NCI-H2196 treated with DMSO at 0.1 percent for 48 hours (cell line): ENCODE measurements around the gene PFKFB4.
"Not testable (repeated sequence)": the region's sequence is repeated elsewhere in the genome, so short reads cannot be mapped to it uniquely, and the experiment has no call there.

ENCODE experiments used
- DNase-seq: peaks from one replicate; lab custom pipeline; 2025; ENCODE audit not compliant: unreplicated experiment; lab: John Stamatoyannopoulos, UW

PFKFB4 gene

DNA sequence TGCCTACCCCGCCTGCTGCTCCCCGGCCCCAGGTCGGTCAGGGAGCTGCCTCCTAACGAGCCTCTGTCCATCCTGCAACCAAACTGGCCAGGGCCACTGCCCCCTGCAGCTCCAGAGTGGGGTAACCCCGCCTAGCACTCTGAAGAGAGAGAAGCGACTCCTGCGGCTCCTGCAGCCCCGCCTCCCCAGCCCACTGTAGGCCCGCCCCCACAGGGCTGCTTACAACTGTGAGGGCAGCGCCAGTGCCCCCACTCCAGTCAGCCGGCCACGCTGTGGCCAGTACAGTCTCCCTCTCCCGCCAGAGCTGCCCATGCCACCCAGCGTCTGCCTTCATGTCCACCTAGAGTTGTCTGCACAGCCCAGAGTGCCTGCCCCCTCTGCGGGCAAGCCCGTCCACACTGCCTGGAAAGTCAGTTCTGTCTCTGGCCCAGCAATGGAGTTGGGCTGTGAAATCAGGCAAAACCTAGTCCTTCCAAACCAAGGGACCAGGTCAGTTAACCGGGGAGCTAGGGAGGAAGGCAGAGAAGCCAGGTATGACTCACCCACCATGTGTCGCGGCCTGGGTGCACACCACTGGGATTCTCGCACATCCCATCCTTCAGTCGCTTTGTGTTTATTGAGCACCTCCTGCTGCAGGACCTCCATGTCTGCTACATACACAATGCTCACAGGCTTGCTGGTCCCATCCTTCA lies 4.6 kb upstream of the PFKFB4 start:
- DNase-seq = no peak

DNA sequence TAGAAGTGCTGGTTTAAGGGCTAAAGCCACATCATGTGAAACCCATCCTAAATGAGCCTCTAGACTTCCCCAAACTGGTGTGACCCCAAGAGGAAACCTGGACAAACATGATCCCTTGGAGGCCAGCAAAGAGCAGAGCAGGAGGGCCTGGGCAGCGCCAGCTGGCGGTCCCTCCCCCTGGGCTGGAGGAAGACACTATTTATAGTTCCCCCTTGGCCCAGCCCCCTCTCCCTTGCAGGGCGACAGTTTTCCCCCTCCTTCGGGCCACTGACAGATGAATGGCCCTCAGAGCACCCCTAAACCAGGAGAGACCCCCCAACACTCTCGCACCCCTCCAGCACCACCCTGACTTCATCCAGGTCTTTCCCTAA lies 4.0 kb upstream of the PFKFB4 start:
- no peak for DNase-seq

DNA sequence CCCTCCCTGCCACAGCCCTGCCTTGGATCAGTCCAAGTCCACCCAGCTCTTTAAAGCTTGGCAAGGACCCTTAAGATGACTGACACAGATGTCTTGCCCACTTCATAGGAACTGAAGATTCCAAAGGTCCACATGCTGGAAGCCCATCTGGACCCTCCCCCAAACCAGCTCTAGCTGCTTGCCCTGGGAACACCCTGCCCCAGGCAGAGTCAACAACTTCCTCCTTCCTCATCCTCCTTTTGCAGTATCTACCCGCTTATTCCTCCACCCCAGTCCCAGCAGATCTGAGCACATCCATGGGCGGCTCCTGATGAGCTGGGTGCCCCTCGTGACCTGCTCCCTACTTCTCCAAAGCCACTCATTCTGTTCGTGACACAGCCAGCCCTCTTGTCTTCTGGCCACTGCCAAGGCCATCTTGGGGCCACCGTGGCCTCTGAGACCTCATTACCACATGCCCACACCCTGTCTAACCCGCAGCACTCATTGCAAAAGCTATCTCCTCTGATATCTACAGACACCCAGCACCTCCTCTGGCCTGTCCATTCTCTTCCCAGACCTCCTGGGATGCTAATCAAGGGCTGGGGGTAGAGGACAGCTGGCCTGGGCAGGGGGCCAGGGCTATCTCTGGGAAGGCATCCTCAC lies 2.0 kb upstream of the PFKFB4 start:
- DNase-seq = no peak

DNA sequence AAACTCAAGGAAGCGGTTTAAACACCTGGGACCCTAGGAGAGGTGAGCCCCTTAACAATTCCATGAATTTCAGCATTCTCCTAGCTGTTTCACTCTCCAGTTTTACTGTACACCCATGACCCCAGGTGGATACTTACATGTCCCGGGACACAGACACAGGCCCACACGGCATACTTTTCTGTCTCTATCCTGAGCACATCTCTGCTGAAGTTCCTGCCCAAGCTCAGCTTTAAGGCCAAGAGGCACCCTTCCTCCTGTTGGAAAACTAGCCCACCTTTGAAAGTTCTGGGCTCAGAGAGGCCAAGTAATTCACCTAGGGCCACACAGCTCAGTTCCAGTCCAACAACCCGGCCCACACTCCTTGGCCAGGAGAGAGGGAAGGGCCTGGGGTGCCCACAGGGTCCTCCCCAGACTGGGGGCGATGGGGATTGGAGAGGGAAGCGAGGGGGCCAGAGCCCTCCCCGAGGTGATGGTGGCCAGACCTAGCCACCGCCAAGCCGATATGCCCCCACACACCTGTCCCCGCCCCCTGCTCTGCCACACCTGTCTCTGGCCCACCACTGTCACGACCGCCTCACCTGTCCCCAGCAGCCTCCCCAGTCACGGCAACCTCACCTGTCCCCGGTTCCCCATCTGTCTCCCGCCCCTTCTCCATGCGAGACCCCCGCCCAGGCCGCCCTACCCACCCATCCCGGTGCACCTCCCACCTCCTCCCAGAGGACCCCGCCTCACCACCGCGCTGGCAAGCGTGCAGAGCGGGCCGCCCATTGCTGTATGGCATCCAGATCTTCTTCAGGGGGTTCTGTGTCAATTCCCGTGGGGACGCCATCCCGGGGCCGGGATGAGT lies 431 bp downstream of the PFKFB4 start:
- no peak for DNase-seq

DNA sequence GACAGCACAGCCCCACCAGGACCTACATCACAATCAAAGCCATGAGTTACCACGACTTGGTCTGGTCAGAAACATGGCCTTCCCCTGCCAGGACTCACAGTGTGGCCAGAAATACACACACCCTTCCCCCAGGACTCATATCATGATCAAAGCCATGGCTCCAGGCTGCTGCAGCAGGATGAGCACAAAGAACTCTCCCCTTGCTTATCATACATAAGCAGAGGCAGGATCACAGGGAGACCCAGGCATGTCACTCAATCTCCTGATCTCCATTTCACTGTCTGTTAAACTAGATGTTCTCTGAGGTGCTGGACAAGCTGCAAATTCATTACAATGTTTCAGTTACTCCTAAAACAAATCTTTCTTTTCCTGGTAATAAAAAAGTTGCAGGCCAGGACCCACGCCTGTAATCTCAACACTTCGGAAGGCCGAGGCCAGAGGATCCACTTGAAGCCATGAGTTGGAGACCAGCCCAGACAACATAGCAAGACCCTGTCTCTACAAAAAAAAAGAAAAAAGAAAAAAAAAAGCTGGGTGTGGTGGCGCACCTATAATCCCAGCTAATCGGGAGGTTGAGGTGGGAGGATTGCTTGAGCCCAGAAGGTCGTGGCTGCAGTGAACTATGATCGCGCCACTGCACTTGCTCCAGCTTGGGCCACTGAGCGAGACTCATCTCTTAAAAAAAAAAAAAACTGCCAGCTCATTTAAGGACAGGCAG lies 1.2 kb downstream of the PFKFB4 start:
- no peak for DNase-seq

DNA sequence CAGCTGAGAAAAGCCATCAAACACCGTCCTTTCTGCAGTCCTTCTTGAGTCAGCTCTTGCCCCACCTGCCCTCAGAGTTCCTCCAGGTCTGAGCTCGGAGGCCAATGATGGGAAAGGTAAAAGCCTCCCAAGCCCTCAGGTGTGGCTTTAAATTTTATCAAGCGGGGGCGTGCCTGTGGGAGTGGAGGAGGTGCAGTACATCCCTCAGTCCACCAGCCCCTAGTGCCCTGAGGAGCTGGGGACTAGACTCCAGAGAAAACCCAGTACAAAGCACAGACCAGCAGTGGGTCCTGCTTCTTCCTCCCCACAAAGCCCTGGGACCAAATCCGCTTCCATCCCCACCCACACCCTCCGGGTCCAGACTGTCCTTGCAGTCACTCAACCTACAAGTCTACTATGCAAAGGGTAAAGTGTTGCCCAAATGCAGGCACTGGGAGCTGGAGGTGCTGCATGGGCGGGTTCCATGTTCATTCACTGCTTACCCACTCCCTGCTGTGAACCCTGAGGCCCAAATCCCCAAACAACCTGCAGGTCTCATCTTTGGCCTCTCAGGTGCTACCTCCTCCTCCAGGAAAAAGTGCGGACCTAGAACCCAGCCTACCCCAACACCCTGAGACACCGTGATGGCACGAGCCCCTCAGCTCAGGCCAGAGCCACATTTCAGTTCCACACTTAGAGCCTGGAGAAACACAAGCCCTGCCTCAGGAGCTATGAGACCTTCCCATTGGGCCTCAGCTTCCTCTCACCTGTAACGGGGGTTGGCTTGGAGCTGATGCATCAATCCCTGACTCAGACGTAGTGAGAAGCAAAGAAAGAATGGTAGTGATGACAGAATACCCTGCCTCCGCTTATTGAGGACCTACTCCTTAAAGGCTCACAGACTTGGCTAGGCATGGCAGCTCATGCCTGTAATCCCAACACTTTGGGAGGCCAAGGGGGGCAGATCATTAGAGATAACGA lies 2.4 kb downstream of the PFKFB4 start:
- DNase-seq = no peak

DNA sequence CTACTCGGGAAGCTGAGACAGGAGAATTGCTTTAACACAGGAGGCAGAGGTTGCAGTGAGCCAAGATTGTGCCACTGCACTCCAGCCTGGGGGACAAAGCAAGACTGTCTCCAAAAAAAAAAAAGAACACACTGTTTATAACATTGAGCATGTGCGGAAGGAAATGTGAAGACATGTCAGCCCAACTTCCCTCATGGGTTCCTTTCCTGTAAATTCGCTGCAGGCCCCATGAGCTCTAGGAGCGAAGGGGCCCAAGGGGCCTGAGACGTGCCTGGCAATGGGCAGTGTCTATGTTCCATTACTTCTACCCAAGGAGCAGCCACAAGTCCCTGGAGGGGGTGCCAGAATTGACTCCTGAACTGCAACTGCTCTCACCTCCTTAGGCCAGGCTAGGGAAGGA lies 3.2 kb downstream of the PFKFB4 start:
- DNase-seq = no peak

DNA sequence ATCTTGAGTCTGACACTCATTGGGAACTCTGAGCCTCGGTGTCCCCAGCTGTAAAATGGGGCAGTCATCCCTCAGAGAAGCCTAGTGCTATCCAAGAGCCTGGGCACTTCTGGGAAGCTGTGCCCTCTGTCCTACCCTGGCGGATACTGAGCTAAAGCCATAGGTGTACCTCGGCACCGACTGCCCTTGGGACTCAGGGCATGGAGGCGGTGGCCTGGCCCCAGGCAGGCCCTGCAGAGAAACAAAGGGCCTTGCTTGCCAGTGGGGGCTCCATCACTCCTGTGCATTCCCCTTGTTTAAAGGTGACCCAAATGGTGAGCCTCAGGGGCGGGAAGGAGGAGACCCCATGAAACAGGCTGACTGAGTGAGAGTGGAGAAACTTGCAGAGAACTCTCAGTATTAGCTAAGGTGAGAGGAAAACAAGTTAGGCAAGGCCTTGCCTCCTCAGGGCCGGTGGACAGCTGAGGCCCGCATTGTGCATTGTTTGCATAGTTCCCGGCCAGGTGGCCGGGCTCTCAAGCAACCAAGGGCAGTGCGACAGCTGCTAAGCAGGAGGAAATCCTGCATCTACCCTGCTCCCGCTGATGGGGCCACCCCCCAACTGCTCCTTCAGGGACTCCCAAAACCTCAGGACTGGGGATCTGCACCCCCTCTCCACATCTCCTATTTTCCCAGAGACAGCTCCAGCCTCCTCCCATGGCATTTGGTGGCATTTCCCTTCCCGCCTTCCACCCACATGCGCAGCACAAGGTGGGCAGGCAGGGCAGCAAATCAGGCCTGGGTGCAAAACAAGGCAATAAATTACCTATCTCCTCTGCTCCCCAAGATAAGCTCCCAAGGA lies 4.3 kb downstream of the PFKFB4 start:
- DNase-seq = no peak

DNA sequence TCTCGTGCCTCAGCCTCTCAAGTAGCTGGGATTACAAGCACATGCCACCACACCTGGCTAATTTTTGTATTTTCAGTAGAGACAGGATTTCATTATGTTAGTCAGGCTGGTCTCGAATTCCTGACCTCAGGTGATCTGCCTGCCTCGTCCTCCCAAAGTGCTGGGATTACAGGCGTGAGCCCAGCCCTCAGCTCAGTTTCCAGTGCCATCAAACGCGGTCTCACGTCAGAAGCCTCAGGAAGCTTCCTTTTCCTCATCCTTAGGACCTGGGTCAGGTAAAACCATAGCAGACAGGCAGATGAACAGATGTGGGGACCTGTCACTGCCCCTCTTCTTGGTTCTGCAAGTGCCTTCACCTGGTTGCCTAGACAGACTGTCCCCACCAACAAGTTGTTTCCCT lies 5.0 kb downstream of the PFKFB4 start:
- not testable (repeated sequence) for DNase-seq

DNA sequence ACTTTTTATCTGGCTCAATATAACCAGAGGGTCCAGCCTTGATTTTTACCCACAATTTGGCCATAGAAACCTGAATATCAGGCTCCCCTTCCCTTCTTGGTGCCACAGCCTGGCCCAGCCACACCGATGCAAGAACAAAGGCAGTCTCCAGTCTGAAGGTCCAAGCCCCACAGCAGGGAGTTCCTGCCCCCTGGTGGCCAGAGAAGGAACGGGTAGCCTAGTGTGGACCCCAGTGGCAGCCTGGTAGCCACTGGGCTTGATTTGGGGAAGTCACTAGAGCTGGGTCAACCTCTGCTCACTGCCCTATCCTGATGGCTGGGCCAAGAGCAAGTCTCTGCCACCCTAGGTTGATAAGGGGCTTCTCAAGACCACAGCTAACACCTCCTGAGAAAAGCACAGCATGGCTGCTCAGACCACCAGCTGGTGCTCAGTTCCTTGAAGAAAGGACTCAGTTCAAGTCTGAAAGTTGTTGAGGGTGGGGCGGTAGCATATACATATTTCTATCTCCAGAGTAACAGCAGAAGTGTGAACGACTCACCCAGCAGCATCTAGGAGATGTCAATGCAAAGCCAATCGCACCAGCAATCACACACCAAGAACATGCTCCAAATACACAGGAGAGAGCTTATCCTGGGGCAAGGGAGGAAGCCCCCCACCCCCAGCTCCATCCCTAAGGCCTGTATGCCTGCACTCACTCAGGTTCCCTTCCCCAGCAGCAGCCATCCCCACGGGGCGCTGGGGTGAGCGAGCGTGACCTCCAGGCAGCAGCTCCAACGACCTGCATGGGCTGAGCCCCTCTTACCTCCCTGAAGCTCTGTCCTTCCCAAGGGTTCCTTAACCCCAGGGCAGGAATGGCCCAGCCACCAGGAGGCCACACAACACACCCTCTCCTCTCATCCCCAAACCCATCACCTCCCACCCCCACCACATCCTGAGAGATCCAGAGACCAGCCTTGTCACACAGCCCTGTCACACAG lies 7.6 kb downstream of the PFKFB4 start:
- DNase-seq = peak; percentile 22

DNA sequence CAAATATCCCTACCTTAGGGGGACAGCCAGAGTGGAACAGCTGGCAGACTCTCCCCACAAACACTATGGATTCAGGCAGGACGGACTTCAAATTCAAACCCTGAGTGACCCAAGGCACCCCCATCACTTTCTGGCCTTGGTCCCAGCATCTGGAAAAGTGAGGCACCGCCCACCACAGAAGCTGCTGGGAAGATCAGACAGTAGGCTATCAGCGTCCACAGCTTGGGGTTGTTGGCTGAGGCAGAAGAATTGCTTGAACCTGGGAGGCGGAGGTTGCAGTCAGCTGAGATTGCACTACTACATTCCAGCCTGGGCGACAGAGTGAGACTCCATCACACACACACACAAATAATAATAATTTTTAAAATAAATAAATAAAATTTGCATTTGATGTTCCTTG lies 8.5 kb downstream of the PFKFB4 start:
- no peak for DNase-seq

DNA sequence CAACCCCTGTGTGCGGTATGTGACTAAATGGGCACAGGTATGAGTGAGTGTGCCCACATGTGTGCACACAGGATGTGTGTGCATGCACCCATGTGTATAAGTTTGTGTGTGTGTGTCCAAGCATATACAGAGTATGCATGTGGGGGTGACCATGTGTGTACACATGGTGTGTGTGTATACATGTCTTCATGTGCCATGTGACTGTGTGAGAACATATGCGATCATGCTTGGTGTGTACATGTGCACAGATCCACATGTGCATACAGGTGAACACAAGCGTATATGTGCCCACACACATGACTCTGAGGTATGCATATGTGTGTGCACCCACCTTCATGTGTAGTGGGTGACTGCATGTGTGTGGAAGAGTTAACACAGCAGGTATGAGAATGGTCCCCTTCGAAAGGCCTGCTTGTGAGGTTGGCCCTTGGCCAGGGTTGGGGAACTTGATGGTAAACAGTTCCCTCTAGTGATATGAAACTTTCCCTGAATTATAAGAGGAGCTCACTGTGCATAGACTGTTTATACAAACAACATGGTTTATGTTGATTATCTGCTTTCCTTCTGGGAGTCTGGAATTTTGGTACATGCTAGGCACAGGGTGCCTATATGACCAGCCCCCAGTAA lies 10.3 kb downstream of the PFKFB4 start:
- DNase-seq = no peak

DNA sequence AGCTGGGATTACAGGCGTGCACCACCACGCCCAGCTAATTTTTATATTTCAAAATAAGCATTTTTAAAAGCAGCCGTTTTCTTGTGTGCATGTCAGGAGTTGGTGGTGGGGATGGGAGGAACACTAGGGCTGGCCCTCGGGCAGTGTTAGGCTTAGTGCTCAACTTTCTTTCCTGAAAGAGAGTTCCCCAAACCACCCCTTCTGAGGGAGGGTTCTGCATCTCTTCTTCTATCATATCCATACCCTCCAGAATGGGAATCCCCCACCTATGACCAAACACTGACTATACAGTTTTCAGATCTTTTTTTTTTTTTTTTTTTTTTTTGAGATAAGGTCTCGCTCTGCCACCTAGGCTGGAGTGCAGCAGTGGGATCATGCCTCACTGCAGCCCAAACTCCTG lies 12.5 kb downstream of the PFKFB4 start:
- no peak for DNase-seq

DNA sequence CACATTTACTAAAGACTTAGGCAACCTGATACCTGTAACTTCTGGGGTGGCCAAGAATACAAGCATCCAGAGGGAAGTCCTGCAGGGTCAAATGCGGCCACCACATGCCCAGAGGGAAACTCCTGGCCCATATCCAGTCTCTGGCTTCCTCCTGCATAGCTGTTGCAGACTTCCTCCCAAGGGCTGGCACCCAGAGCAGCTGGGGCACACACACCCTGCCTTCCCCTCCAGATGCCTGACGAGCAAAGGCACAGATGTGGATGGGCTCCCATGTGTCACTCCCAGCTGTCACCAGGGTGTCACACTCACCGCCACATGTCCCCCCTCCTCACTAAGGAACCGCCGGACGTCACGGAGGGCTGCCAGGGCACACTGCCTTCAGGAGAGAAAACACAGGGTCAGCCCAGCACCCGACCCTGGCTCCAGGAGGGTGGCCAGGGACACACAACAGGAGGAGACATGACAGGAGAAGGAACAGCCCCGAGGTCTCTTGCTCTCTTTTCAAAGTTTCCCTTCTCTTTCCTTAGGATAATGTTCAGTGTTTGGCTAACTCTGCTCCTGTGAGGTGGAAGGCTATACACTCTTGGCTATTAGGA lies 13.2 kb downstream of the PFKFB4 start:
- no peak for DNase-seq

DNA sequence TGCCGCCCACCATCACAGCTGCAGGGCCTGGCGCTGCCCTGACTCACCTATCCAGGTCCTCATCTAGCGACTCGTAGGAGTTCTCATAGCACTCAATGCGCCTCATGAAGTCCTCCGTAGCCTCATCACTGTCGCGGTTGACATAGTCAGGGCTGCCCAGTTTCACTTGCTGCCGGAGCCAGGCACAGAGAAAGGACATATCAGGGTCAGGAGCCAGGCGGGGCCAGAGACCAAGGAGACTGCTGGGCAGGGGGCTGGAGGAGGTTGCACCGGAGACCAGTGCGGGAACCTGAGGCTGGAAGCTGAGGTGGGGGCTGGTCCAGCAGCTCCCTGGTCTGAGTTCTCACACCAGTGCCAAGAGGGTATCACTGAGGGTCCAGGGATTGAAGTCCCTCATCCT lies 18.2 kb downstream of the PFKFB4 start:
- no peak for DNase-seq

DNA sequence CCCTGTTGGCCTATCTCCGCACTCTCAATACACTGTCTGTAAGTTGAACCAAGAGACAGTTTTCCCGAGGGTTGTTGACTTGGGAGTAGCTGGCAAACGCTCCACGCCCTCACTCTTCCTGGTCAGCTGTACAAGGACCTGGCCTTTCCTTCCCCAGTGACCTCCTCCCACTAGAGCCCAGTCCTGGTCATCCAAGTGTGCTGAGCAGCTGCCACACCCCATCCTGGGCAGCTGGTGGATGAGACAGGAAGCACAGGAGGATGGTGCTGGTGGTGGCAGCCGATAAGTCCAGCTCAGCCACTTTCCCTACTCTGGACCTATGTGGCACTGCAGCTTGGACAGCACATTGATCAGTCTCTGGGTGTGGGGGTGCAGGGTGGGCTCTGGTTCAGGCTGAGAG lies 19.8 kb downstream of the PFKFB4 start:
- DNase-seq = no peak

DNA sequence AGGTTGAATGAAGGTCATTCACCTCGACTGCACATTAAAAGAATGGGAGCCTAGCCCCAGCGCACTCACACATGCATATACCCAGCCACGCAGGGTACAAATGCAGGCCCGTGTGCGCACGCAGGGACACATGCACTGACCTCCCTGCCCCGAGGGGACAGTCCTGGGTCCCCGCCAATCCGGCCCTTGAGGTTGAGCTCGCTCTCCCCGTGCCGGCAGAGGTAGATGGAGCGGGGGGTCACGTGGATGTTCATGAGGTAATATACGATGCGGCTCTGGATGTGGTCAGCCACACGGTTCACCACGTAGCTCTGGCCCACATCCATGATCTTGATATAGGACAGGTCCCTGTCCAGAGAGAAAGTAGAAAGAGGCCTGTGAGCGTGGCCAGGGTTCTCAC lies 20.5 kb downstream of the PFKFB4 start:
- no peak for DNase-seq

DNA sequence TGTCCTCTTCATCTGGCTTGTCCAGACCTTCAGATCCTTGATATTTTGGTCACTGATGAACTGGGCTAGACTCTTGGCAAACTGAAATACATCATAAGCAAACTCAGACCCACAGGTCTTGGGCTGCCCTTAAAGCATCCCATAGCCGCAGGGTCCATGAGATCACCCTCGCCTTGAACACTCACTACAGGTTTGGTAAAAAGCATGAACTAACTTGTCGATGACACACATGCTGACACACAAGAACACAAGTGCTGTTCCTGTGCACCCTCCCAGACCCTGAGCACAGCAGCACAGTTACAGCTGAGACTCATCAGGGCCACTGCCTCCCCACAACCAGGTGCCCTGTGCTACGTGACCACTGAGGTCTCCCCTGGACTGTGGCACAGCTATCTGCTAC lies 21.0 kb downstream of the PFKFB4 start:
- DNase-seq = no peak
